Left kidney (tissue), 2 donors: ENCODE results near the gene CCDC77. TPM values are rescaled to one million over a fixed set of nuclear protein-coding genes. Genes with fewer than 3 reads are reported as not detected.

Experiments used
- DNase-seq: peaks from one replicate; pipeline ENCODE4 v3.0.0-alpha.2; 2013
- polyA plus RNA-seq: library from polyadenylated mRNA; unstranded; fragments of 120-200 nt; gene quantifications from one replicate; pipeline ENCODE4 v1.2.1, GENCODE V29; 2013; ENCODE audit not compliant: insufficient read length

Gene CCDC77
- polyA plus RNA-seq, 1 donor: 38.6 TPM

GRCh38 chr12:480831-481816 is 79.7 kb downstream of the CCDC77 start:
- no peak for DNase-seq

GRCh38 chr12:482061-482460 is 80.6 kb downstream of the CCDC77 start:
- no peak for DNase-seq

- no peak for DNase-seq
Observed at GRCh38 chr12:484096-484495, 82.7 kb downstream of the CCDC77 start.

GRCh38 chr12:490260-490659 is 88.8 kb downstream of the CCDC77 start:
- DNase-seq: no peak

Other genes starting within 250 kb of the CCDC77 start
- 16.7 TPM for gene SLC6A12, start 187.5 kb upstream of the CCDC77 start, polyA plus RNA-seq
- gene SLC6A13, start 138.8 kb upstream of the CCDC77 start, polyA plus RNA-seq: 48.9 TPM
- gene KDM5A, start 12.3 kb upstream of the CCDC77 start, polyA plus RNA-seq: 47.0 TPM
- 18.3 TPM for gene B4GALNT3, start 58.3 kb downstream of the CCDC77 start, polyA plus RNA-seq